Measurements from ENCODE around the gene EIF3B.
"Not testable (repeated sequence)": the region's sequence is repeated elsewhere in the genome, so short reads cannot be mapped to it uniquely, and the experiment has no call there.

The EIF3B gene

GRCh38 chr7:2380461-2380860, 25.8 kb downstream of the EIF3B start:
- Histone ChIP-seq H3K9ac (ENCODE audit: low read length) (no peak overlapping the region), H3K36me3 (ENCODE audit: control insufficient read depth, low read depth, low read length) (peaks cover 60% of the 10 kb centered on the region), H3K9me3 (ENCODE audit: control insufficient read depth, low read depth, low read length) (no peaks in the 10 kb centered on the region), H3K4me1 (ENCODE audit: control insufficient read depth, low read depth, low read length) (no peaks in the 10 kb centered on the region), H3K27ac (ENCODE audit: low read length) (no peak overlapping the region), H3K4me3 (ENCODE audit: low read length) (no peak overlapping the region), H3K27me3 (ENCODE audit: control insufficient read depth, insufficient read depth, low read length) (no peaks in the 10 kb centered on the region)

- Histone ChIP-seq H3K36me3 (ENCODE audit: control insufficient read depth, low read depth, low read length) (peaks cover 53% of the 10 kb centered on the region), H3K27ac (ENCODE audit: low read length) (no peak overlapping the region), H3K4me1 (ENCODE audit: control insufficient read depth, low read depth, low read length) (no peaks in the 10 kb centered on the region), H3K27me3 (ENCODE audit: control insufficient read depth, insufficient read depth, low read length) (no peaks in the 10 kb centered on the region), H3K4me3 (ENCODE audit: low read length) (no peak overlapping the region), H3K9ac (ENCODE audit: low read length) (no peak overlapping the region), H3K9me3 (ENCODE audit: control insufficient read depth, low read depth, low read length) (no peaks in the 10 kb centered on the region)
Observed at GRCh38 chr7:2381227-2381626, 26.6 kb downstream of the EIF3B start.

GRCh38 chr7:2381881-2382509, 27.4 kb downstream of the EIF3B start:
- Histone ChIP-seq H3K9ac (ENCODE audit: low read length) (no peak overlapping the region), H3K4me3 (ENCODE audit: low read length) (no peak overlapping the region), H3K27me3 (ENCODE audit: control insufficient read depth, insufficient read depth, low read length) (no peaks in the 10 kb centered on the region), H3K9me3 (ENCODE audit: control insufficient read depth, low read depth, low read length) (no peaks in the 10 kb centered on the region), H3K4me1 (ENCODE audit: control insufficient read depth, low read depth, low read length) (no peaks in the 10 kb centered on the region), H3K36me3 (ENCODE audit: control insufficient read depth, low read depth, low read length) (peaks cover 45% of the 10 kb centered on the region), H3K27ac (ENCODE audit: low read length) (no peak overlapping the region)

GRCh38 chr7:2383543-2384274, 29.1 kb downstream of the EIF3B start:
- H3K36me3 ChIP-seq (ENCODE audit: control insufficient read depth, low read depth, low read length): peaks cover 35% of the 10 kb centered on the region
- no peaks in the 10 kb centered on the region for H3K27me3 ChIP-seq (ENCODE audit: control insufficient read depth, insufficient read depth, low read length)
- no peak overlapping the region for H3K27ac ChIP-seq (ENCODE audit: low read length)
- H3K9me3 ChIP-seq (ENCODE audit: control insufficient read depth, low read depth, low read length): no peaks in the 10 kb centered on the region
- no peak overlapping the region for H3K4me3 ChIP-seq (ENCODE audit: low read length)
- no peaks in the 10 kb centered on the region for H3K4me1 ChIP-seq (ENCODE audit: control insufficient read depth, low read depth, low read length)
- no peak overlapping the region for H3K9ac ChIP-seq (ENCODE audit: low read length)

GRCh38 chr7:2384354-2385243, 30.0 kb downstream of the EIF3B start:
- H3K4me3 ChIP-seq (ENCODE audit: low read length): no peak overlapping the region
- H3K9me3 ChIP-seq (ENCODE audit: control insufficient read depth, low read depth, low read length): no peaks in the 10 kb centered on the region
- H3K9ac ChIP-seq (ENCODE audit: low read length): no peak overlapping the region
- peaks cover 26% of the 10 kb centered on the region for H3K36me3 ChIP-seq (ENCODE audit: control insufficient read depth, low read depth, low read length)
- H3K27me3 ChIP-seq (ENCODE audit: control insufficient read depth, insufficient read depth, low read length): no peaks in the 10 kb centered on the region
- H3K27ac ChIP-seq (ENCODE audit: low read length): no peak overlapping the region
- H3K4me1 ChIP-seq (ENCODE audit: control insufficient read depth, low read depth, low read length): no peaks in the 10 kb centered on the region

- H3K4me3 ChIP-seq (ENCODE audit: low read length); H3K4me1 ChIP-seq (ENCODE audit: control insufficient read depth, low read depth, low read length); H3K9me3 ChIP-seq (ENCODE audit: control insufficient read depth, low read depth, low read length); H3K9ac ChIP-seq (ENCODE audit: low read length); H3K27ac ChIP-seq (ENCODE audit: low read length); H3K27me3 ChIP-seq (ENCODE audit: control insufficient read depth, insufficient read depth, low read length): not testable (repeated sequence)
- H3K36me3 ChIP-seq (ENCODE audit: control insufficient read depth, low read depth, low read length): peaks cover 11% of the 10 kb centered on the region
Observed at GRCh38 chr7:2386122-2386521, 31.5 kb downstream of the EIF3B start.

- peaks cover 1% of the 10 kb centered on the region for H3K36me3 ChIP-seq (ENCODE audit: control insufficient read depth, low read depth, low read length)
- no peak overlapping the region for H3K9ac ChIP-seq (ENCODE audit: low read length)
- H3K4me1 ChIP-seq (ENCODE audit: control insufficient read depth, low read depth, low read length): no peaks in the 10 kb centered on the region
- H3K27ac ChIP-seq (ENCODE audit: low read length): no peak overlapping the region
- no peaks in the 10 kb centered on the region for H3K27me3 ChIP-seq (ENCODE audit: control insufficient read depth, insufficient read depth, low read length)
- no peaks in the 10 kb centered on the region for H3K9me3 ChIP-seq (ENCODE audit: control insufficient read depth, low read depth, low read length)
- no peak overlapping the region for H3K4me3 ChIP-seq (ENCODE audit: low read length)
Observed at GRCh38 chr7:2386964-2387669, 32.5 kb downstream of the EIF3B start.

GRCh38 chr7:2387897-2388636, 33.4 kb downstream of the EIF3B start:
- H3K4me1 ChIP-seq (ENCODE audit: control insufficient read depth, low read depth, low read length): no peaks in the 10 kb centered on the region
- no peaks in the 10 kb centered on the region for H3K27me3 ChIP-seq (ENCODE audit: control insufficient read depth, insufficient read depth, low read length)
- no peak overlapping the region for H3K4me3 ChIP-seq (ENCODE audit: low read length)
- no peaks in the 10 kb centered on the region for H3K9me3 ChIP-seq (ENCODE audit: control insufficient read depth, low read depth, low read length)
- H3K27ac ChIP-seq (ENCODE audit: low read length): no peak overlapping the region
- H3K36me3 ChIP-seq (ENCODE audit: control insufficient read depth, low read depth, low read length): no peaks in the 10 kb centered on the region
- no peak overlapping the region for H3K9ac ChIP-seq (ENCODE audit: low read length)

GRCh38 chr7:2388637-2388954, 34.0 kb downstream of the EIF3B start:
- Histone ChIP-seq H3K9ac (ENCODE audit: low read length) (no peak overlapping the region), H3K27ac (ENCODE audit: low read length) (no peak overlapping the region), H3K9me3 (ENCODE audit: control insufficient read depth, low read depth, low read length) (no peaks in the 10 kb centered on the region), H3K27me3 (ENCODE audit: control insufficient read depth, insufficient read depth, low read length) (no peaks in the 10 kb centered on the region), H3K4me3 (ENCODE audit: low read length) (no peak overlapping the region), H3K36me3 (ENCODE audit: control insufficient read depth, low read depth, low read length) (no peaks in the 10 kb centered on the region), H3K4me1 (ENCODE audit: control insufficient read depth, low read depth, low read length) (no peaks in the 10 kb centered on the region)

GRCh38 chr7:2390020-2390816, 35.6 kb downstream of the EIF3B start:
- not testable (repeated sequence) for H3K27me3 ChIP-seq (ENCODE audit: control insufficient read depth, insufficient read depth, low read length); H3K9ac ChIP-seq (ENCODE audit: low read length); H3K27ac ChIP-seq (ENCODE audit: low read length)

More at GRCh38 chr7:2390020-2390816, 35.6 kb downstream of the EIF3B start:
- H3K9me3 ChIP-seq (ENCODE audit: control insufficient read depth, low read depth, low read length); H3K4me3 ChIP-seq (ENCODE audit: low read length); H3K36me3 ChIP-seq (ENCODE audit: control insufficient read depth, low read depth, low read length); H3K4me1 ChIP-seq (ENCODE audit: control insufficient read depth, low read depth, low read length): not testable (repeated sequence)
